HepG2 (cell line): Measurements from ENCODE around the gene MAML1. TPM values are rescaled to one million over a fixed set of nuclear protein-coding genes. Genes with fewer than 3 reads are reported as not detected.

Experiments
- CCDC6 ChIP-seq: sonication (generic); formaldehyde crosslinking; IDR thresholded peaks from 2 replicates; pipeline ENCODE4 v1.8.1; 2022; ENCODE audit warnings: mild to moderate bottlenecking, missing genetic modification reagents, moderate library complexity
- NFYC ChIP-seq: IDR thresholded peaks from 2 replicates; pipeline ENCODE4 v1.6.1; 2016; ENCODE audit warnings: missing genetic modification reagents, missing compliant biosample characterization
- RFX1 ChIP-seq: fragments of 450-650 bp; IDR thresholded peaks from 2 replicates; pipeline ENCODE4 v1.6.1; 2017
- TAF15 ChIP-seq: fragments of 200-400 bp; formaldehyde crosslinking; IDR thresholded peaks from one replicate; pipeline ENCODE4 v1.6.1; 2018; ENCODE audit warnings: mild to moderate bottlenecking, low read depth, low read length; ENCODE audit not compliant: poor library complexity, severe bottlenecking
- ZBTB14 ChIP-seq: sonication (generic); formaldehyde crosslinking; IDR thresholded peaks from 2 replicates; pipeline ENCODE4 v1.4.0; 2020; ENCODE audit warnings: missing genetic modification reagents
- ZBTB33 ChIP-seq: sonication (generic); formaldehyde crosslinking; IDR thresholded peaks from 2 replicates; pipeline ENCODE4 v1.4.0; 2020; ENCODE audit warnings: missing genetic modification reagents
- ZIK1 ChIP-seq: sonication (generic); formaldehyde crosslinking; IDR thresholded peaks from 2 replicates; pipeline ENCODE4 v1.5.0; 2020; ENCODE audit warnings: mild to moderate bottlenecking, low read depth, missing genetic modification reagents, borderline replicate concordance
- ZNF143 ChIP-seq: sonication (generic); formaldehyde crosslinking; IDR thresholded peaks from 2 replicates; pipeline ENCODE4 v1.4.0; 2020; ENCODE audit warnings: missing genetic modification reagents
- polyA plus RNA-seq, 8 experiments: library from polyadenylated mRNA; depleted of rRNA in 3 of 8; stranded (reverse) in 7 of 8; unstranded in 1 of 8; fragments of >200 nt; fragmentation: Illumina TruSeq in 4 of 8; extraction: Trizol in 4 of 8; gene quantifications; 2 replicates each; pipeline versions ENCODE4 v1.2.1 to v1.2.3, GENCODE V29; 2011 to 2016; ENCODE audit warnings: low read depth in 4 of 8, missing spikeins in 1 of 8, mixed read lengths in 1 of 8; ENCODE audit not compliant: insufficient read depth in 1 of 8
- total RNA-seq, 5 experiments: library from RNA; depleted of rRNA; stranded (reverse); fragments of >200 nt; fragmentation: Illumina TruSeq; extraction: Trizol; gene quantifications; 2 replicates each; pipeline ENCODE4 v1.2.3, GENCODE V29; 2016; ENCODE audit warnings: low read depth in 1 of 5
- TF ChIP-seq, protein P1 (sequence below): sonication (generic); formaldehyde crosslinking; IDR thresholded peaks from 2 replicates; pipeline ENCODE4 v1.5.1; 2020; ENCODE audit warnings: missing genetic modification reagents, mild to moderate bottlenecking, borderline replicate concordance
- TF ChIP-seq, protein P2 (sequence below): IDR thresholded peaks from 2 replicates; pipeline ENCODE4 v1.4.0; 2020; ENCODE audit warnings: mild to moderate bottlenecking, missing genetic modification reagents
- TF ChIP-seq, protein P3 (sequence below): sonication (generic); formaldehyde crosslinking; conservative IDR thresholded peaks from 2 replicates; pipeline ENCODE4 v1.8.1; 2023; ENCODE audit warnings: missing genetic modification reagents
- TF ChIP-seq, protein P4 (sequence below): sonication (generic); formaldehyde crosslinking; IDR thresholded peaks from 2 replicates; pipeline ENCODE4 v1.4.0; 2020; ENCODE audit warnings: missing genetic modification reagents, borderline replicate concordance
- TF ChIP-seq, protein P5 (sequence below): sonication (generic); formaldehyde crosslinking; IDR thresholded peaks from 2 replicates; pipeline ENCODE4 v1.5.0; 2020; ENCODE audit warnings: missing genetic modification reagents

The MAML1 gene
- total and polyA plus RNA-seq, 2 of the 13 experiments (the other 11 are each of a cell fraction or from before 2014, with no cell fraction given) = 10.0 to 10.8 TPM

- TF ChIP-seq, protein P1, sequence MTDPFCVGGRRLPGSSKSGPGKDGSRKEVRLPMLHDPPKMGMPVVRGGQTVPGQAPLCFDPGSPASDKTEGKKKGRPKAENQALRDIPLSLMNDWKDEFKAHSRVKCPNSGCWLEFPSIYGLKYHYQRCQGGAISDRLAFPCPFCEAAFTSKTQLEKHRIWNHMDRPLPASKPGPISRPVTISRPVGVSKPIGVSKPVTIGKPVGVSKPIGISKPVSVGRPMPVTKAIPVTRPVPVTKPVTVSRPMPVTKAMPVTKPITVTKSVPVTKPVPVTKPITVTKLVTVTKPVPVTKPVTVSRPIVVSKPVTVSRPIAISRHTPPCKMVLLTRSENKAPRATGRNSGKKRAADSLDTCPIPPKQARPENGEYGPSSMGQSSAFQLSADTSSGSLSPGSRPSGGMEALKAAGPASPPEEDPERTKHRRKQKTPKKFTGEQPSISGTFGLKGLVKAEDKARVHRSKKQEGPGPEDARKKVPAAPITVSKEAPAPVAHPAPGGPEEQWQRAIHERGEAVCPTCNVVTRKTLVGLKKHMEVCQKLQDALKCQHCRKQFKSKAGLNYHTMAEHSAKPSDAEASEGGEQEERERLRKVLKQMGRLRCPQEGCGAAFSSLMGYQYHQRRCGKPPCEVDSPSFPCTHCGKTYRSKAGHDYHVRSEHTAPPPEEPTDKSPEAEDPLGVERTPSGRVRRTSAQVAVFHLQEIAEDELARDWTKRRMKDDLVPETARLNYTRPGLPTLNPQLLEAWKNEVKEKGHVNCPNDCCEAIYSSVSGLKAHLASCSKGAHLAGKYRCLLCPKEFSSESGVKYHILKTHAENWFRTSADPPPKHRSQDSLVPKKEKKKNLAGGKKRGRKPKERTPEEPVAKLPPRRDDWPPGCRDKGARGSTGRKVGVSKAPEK = no peak
- no peak for TF ChIP-seq NFYC
- TF ChIP-seq, protein P2, sequence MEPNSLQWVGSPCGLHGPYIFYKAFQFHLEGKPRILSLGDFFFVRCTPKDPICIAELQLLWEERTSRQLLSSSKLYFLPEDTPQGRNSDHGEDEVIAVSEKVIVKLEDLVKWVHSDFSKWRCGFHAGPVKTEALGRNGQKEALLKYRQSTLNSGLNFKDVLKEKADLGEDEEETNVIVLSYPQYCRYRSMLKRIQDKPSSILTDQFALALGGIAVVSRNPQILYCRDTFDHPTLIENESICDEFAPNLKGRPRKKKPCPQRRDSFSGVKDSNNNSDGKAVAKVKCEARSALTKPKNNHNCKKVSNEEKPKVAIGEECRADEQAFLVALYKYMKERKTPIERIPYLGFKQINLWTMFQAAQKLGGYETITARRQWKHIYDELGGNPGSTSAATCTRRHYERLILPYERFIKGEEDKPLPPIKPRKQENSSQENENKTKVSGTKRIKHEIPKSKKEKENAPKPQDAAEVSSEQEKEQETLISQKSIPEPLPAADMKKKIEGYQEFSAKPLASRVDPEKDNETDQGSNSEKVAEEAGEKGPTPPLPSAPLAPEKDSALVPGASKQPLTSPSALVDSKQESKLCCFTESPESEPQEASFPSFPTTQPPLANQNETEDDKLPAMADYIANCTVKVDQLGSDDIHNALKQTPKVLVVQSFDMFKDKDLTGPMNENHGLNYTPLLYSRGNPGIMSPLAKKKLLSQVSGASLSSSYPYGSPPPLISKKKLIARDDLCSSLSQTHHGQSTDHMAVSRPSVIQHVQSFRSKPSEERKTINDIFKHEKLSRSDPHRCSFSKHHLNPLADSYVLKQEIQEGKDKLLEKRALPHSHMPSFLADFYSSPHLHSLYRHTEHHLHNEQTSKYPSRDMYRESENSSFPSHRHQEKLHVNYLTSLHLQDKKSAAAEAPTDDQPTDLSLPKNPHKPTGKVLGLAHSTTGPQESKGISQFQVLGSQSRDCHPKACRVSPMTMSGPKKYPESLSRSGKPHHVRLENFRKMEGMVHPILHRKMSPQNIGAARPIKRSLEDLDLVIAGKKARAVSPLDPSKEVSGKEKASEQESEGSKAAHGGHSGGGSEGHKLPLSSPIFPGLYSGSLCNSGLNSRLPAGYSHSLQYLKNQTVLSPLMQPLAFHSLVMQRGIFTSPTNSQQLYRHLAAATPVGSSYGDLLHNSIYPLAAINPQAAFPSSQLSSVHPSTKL = no peak
- TF ChIP-seq TAF15 = no peak
- TF ChIP-seq RFX1 = no peak
- no peak for TF ChIP-seq CCDC6 (CRISPR knock-in tag)
- TF ChIP-seq, protein P3, sequence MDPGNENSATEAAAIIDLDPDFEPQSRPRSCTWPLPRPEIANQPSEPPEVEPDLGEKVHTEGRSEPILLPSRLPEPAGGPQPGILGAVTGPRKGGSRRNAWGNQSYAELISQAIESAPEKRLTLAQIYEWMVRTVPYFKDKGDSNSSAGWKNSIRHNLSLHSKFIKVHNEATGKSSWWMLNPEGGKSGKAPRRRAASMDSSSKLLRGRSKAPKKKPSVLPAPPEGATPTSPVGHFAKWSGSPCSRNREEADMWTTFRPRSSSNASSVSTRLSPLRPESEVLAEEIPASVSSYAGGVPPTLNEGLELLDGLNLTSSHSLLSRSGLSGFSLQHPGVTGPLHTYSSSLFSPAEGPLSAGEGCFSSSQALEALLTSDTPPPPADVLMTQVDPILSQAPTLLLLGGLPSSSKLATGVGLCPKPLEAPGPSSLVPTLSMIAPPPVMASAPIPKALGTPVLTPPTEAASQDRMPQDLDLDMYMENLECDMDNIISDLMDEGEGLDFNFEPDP (CRISPR knock-in tag) = 0 out of 2 replicates have a peak, but pooled peaks have one; percentile 96
- TF ChIP-seq ZNF143 (CRISPR knock-in tag) = no peak
- no peak for TF ChIP-seq ZBTB33
- TF ChIP-seq, protein P4, sequence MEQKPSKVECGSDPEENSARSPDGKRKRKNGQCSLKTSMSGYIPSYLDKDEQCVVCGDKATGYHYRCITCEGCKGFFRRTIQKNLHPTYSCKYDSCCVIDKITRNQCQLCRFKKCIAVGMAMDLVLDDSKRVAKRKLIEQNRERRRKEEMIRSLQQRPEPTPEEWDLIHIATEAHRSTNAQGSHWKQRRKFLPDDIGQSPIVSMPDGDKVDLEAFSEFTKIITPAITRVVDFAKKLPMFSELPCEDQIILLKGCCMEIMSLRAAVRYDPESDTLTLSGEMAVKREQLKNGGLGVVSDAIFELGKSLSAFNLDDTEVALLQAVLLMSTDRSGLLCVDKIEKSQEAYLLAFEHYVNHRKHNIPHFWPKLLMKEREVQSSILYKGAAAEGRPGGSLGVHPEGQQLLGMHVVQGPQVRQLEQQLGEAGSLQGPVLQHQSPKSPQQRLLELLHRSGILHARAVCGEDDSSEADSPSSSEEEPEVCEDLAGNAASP (CRISPR knock-in tag) = no peak
- no peak for TF ChIP-seq ZIK1 (CRISPR knock-in tag)
- TF ChIP-seq, protein P5, sequence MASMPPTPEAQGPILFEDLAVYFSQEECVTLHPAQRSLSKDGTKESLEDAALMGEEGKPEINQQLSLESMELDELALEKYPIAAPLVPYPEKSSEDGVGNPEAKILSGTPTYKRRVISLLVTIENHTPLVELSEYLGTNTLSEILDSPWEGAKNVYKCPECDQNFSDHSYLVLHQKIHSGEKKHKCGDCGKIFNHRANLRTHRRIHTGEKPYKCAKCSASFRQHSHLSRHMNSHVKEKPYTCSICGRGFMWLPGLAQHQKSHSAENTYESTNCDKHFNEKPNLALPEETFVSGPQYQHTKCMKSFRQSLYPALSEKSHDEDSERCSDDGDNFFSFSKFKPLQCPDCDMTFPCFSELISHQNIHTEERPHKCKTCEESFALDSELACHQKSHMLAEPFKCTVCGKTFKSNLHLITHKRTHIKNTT (CRISPR knock-in tag) = no peak
- no peak for TF ChIP-seq ZBTB14 (CRISPR knock-in tag)
Measured at GRCh38 chr5:179821298-179822058, 88.9 kb downstream of the MAML1 start (continued).
